HS-27A (cell line): Measurements from ENCODE around the gene CAND2.

Experiments
- DNase-seq: peaks from one replicate; pipeline ENCODE4 v3.0.0-alpha.2; 2012; ENCODE audit warnings: low read depth, missing footprints

CAND2 gene

DNA sequence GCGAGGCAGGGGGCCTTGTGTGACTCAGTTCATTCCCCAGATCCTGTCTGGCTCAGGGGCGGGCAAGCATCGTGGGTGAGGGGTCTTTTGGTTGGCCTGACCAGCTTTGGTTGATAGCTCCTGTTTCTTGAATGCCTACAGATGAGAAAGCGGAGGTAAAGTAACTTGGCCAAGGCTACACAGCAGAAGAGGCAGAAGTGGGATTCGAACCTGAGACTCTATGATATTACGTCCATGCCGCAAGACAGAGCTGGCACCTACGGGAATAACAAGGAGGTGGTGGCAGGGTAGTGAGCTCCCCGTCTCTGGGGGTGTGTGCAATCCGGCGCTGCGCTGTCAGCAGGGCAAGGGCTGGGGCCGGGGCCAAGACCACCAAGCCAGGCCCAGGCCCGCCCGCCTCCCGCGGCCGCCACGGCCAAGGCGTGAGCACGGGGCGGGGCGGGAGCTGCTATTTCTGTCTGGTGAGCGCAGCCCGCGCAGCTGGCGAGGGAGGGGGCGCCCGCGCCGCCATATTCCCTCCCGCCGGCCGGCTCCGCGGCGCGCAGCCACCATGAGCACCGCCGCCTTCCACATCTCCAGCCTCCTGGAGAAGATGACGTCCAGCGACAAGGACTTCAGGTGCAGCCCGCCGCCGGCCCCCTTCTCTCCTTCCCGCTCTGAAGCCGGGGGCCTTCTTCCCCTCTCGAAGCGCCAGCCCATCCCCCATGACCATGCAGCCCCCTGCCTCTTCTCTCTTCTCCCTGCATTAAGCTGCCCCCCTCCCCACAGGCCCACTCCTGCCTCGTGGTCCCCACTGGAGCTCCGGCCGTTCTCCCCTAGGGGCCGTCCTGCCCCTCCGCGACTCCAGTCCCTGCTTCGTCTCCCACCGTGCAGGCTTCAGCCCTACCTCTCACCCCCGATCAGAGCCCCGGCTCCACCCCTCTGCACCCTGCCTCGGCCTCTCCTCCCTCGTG, at the start of gene CAND2:
TSS of gene CAND2 (plus strand) at position 510 of the 953 bp plus-strand sequence. CDS start at position 551, 41 bp downstream.
- no peak for DNase-seq

DNA sequence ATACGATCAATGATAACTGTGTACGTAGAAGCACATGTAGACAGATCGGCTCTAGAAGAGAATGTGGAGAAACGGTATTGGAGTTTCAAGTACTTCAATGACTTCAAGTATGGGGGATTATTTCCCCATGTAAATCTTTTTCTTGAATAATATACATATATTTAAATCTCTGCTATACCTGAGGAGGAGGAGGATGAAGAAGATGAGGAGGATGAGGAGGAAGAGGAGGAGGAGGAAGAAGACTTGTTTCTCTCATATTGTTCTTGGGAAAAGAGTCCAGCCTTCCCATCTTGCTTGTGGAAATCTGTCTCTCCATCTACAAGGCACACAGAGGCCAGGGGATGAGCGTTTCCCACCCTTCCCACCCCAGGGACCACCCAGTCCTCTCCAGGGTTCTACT, 48.0 kb upstream of the CAND2 start:
- no peak for DNase-seq

DNA sequence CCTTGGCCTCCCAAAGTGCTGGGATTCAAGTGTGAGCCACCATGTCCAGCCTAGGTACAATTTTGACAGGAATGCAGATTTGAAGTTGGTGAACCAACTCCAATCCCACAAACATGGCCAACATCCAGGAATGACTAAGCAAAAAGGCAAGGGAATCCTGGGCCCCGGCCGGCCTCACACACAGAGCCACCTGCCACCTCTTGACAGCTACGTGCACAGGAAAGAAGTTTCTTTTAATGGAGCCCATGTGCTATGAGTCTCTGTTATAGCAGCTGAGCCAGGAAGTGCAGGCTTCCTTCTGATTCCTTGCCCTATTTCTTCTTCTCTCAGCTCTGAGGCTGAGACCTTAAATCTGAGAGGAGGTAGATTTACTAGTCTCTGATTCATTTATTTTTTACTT, 46.3 kb upstream of the CAND2 start:
- DNase-seq: peak; percentile 54

DNA sequence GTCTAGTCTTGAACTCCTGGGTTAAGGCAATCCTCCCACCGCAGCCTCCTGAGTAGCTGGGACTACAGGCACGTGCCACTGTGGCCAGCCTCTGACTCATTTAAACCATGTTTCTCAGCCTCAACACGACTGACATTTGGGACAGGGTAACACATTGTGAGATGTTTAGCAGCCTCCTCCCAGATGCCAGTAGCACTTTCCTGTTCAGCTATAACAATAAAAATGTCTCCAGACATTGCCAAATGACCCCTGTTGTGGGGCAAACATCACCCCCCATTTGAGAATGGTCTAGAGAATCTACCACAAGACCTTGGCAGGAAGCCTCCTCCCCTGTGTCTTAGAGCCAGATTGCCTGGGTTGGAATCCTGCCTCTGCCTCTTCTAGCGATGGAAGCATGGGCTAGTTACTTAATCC, 45.8 kb upstream of the CAND2 start:
- DNase-seq: no peak

DNA sequence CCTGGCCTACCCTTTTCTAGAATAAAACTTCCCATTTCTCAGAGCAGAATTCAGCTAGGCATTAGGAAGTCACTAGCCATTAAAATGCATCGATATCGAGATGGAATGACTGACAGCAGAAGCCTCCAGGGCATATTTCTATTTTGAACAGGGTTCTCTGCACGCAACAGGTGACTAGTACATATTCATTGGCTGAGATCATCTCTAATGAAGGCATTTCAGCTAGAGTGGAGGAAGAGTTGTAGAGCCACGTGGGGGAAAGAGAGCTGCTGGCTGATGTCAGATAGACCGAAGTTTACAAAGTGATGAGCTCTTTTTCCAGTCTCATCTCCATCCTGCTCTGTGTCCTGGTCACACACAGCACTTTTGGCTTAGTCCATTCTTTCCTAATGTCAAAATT, 44.9 kb upstream of the CAND2 start:
- no peak for DNase-seq

GRCh38 chr3:12752102-12752501, 44.4 kb upstream of the CAND2 start:
- no peak for DNase-seq

GRCh38 chr3:12752809-12753208, 43.7 kb upstream of the CAND2 start:
- no peak for DNase-seq

GRCh38 chr3:12753275-12754028, 43.0 kb upstream of the CAND2 start:
- no peak for DNase-seq

GRCh38 chr3:12754313-12754712, 42.2 kb upstream of the CAND2 start:
- no peak for DNase-seq

GRCh38 chr3:12755754-12756153, 40.7 kb upstream of the CAND2 start:
- DNase-seq: no peak

DNA sequence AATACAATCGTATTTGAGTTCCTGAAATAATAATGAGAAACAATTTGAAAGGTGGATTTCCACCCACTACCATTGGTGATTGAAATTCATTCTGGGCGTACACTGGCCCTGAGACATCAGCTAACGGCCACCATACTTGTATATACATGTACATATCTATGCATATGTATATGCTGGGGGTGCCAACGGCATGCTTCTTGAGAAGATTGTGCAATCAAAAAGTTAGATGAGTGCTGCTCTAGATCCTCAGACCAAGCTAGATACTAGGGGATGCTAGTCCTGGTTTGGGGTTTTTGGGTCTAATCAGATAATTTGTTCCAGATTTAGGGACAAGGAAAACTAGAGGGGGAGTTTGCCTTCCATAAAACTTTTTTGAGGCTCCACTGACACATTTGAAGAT, 40.3 kb upstream of the CAND2 start:
- DNase-seq: no peak

GRCh38 chr3:12756635-12757034, 39.8 kb upstream of the CAND2 start:
- DNase-seq: no peak

DNA sequence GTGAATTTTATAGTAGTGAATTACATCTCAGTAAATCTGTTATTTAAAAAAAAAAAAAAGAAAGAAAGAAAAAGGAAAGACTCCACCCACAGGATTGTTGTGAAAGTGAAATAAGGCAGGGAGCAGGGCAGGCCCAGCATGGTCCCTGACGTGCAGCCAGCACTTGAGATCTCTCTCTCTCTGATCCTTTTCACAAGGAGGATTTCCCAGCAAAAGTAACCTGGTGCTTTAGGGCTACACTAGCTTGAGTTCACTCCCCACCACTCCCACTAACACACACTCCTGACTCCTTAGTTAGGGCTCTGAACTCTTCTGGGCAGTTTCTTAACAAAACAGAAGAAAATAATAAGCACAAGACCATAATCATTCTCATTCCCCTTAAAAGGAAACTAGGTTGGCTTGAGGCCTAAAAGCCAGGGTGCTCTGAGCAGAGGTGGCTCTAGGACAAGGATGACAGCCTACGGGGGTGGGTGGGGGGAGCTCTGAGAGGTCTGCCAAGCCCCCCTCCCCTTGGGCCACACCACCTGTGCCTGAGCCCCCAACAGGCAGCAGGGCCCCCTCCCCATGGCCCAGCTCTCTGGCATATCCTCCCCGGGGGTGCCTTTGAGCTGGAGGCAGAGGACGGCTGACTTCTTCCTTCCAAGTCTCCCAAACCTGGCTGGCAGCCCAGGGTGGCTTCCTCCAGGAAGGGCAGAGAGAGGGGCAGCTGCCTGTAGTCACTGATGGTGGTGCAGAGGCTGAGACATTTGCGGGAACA, 38.3 kb upstream of the CAND2 start:
- DNase-seq: no peak

- DNase-seq: no peak
Measured at GRCh38 chr3:12759097-12759679, 37.3 kb upstream of the CAND2 start, which contains the start of gene TMEM40. Gene TMEM40, minus strand, starts transcription at chr3:12759259. Its CDS starts 9,427 bp downstream, at chr3:12749832.

- DNase-seq: no peak
Measured at GRCh38 chr3:12759693-12760565, 36.6 kb upstream of the CAND2 start.

- no peak for DNase-seq
Measured at GRCh38 chr3:12764171-12764776, 32.2 kb upstream of the CAND2 start.

GRCh38 chr3:12766541-12766940, 29.9 kb upstream of the CAND2 start:
- DNase-seq: no peak

DNA sequence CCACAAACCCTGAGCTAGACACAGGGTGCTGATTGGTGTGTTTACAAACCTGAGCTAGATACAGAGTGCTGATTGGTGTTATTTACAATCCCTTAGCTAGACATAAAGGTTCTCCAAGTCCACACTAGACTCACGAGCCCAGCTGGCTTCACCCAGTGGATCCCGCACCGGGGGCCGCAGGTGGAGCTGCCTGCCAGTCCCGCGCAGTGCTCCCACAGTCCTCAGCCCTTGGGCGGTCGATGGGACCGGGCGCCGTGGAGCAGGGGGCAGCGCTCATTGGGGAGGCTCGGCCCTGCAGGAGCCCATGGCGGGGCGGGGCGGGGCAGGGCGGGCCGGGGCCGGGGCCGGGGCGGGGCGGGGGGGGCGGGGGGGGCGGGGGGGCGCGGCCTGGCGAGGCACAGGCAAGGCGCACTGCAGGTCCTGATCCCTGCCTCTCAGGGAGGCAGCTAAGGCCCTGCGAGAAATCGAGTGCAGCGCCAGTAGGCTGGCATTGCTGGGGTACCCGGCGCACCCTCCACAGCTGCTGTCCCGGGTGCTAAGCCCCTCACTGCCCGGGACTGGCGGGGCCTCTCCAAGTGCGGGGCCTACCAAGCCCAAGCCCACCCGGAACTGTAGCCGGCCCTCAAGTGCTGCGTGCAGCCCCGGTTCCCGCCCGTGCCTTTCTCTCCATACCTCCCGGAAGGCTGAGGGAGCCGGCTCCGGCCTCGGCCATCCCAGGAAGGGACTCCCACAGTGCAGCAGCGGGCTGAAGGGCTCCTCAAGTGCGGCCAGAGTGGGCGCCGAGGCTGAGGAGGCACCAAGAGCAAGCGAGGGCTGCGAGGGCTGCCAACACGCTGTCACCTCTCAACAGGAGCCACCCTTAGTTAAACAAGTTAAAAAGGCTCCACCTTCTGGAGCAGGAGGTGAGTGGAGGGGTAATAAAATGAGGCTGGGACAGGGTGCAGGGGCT, 27.6 kb upstream of the CAND2 start:
- no peak for DNase-seq

- no peak for DNase-seq
Measured at GRCh38 chr3:12769761-12770160, 26.7 kb upstream of the CAND2 start.
